Esophagus (tissue), 2 donors: ENCODE results near the gene C1orf105. TPM values are rescaled to one million over a fixed set of nuclear protein-coding genes. Genes with fewer than 3 reads are reported as not detected.

Experiments
- H3K27ac ChIP-seq, 2 donors: one replicate each; pipeline ENCODE4 v1.5.1; 2013; ENCODE audit warnings: low read depth in 2 of 2, mild to moderate bottlenecking in 2 of 2, inconsistent platforms in 1 of 2, low read length in 1 of 2, moderate library complexity in 1 of 2
- H3K27me3 ChIP-seq, 2 donors: one replicate each; pipeline ENCODE4 v1.6.1; 2013; ENCODE audit warnings: low read length in 2 of 2, control low read depth in 1 of 2, mild to moderate bottlenecking in 1 of 2; ENCODE audit not compliant: insufficient read depth in 2 of 2, control insufficient read depth in 1 of 2
- H3K36me3 ChIP-seq, 2 donors: one replicate each; pipeline ENCODE4 v1.6.1; 2013; ENCODE audit warnings: low read length in 1 of 2; ENCODE audit not compliant: control insufficient read depth in 2 of 2, insufficient read depth in 2 of 2
- H3K4me1 ChIP-seq, 2 donors: one replicate each; pipeline ENCODE4 v1.6.1; 2013; ENCODE audit warnings: low read length in 1 of 2; ENCODE audit not compliant: control insufficient read depth in 2 of 2, insufficient read depth in 2 of 2
- H3K4me3 ChIP-seq, 2 donors: one replicate each; pipeline ENCODE4 v1.5.1; 2013; ENCODE audit warnings: low read length in 2 of 2, mild to moderate bottlenecking in 2 of 2, low read depth in 1 of 2, moderate library complexity in 1 of 2
- H3K9me3 ChIP-seq, 2 donors: one replicate each; pipeline ENCODE4 v1.6.1; 2013; ENCODE audit warnings: mild to moderate bottlenecking in 2 of 2, low read depth in 1 of 2, low read length in 1 of 2, moderate library complexity in 1 of 2; ENCODE audit not compliant: control insufficient read depth in 2 of 2, insufficient read depth in 1 of 2
- whole genome bisulfite sequencing, 2 donors: extraction: QIAGEN DNeasy Blood & Tissue Kit; methylation state at CpG; one replicate each; pipeline ENCODE4 v1.1.7; 2013; 5-methylcytosine and 5-hydroxymethylcytosine counted together
- polyA plus RNA-seq, 2 donors: library from polyadenylated mRNA; stranded (reverse); fragments of 200-250 nt; gene quantifications; one replicate each; pipeline ENCODE4 v1.2.3, GENCODE V29; 2013
- donor health status: healthy with polysubstance abuse.
- donor health status: Bipolar disorder and iron deficiency.

C1orf105 gene
- polyA plus RNA-seq, 2 donors, result not detected

DNA sequence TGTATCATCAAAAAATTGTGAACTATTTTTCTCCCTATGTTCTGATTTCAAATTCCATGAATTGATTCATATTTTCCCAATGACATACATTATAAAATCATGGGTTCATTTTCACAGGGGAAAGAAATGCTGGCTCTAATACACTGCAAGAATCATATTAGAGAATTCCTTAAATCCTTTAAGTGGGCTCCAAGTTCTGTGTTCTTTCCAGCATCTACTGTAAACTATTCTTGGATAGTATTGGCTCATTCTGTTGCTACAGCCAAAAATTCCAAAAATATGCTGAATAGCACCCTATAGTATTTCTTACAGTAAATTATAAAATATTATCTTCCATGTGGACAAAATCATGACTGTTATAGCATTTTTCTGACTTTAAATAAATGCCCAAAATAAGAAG, 19.0 kb upstream of the C1orf105 start:
- H3K4me3 ChIP-seq, result no peak overlapping the region
- H3K27ac ChIP-seq, result no peak overlapping the region
- no peaks in the 10 kb centered on the region for H3K36me3 ChIP-seq
- H3K9me3 ChIP-seq, result no peaks in the 10 kb centered on the region
- H3K27me3 ChIP-seq, result no peaks in the 10 kb centered on the region
- H3K4me1 ChIP-seq, result no peaks in the 10 kb centered on the region

DNA sequence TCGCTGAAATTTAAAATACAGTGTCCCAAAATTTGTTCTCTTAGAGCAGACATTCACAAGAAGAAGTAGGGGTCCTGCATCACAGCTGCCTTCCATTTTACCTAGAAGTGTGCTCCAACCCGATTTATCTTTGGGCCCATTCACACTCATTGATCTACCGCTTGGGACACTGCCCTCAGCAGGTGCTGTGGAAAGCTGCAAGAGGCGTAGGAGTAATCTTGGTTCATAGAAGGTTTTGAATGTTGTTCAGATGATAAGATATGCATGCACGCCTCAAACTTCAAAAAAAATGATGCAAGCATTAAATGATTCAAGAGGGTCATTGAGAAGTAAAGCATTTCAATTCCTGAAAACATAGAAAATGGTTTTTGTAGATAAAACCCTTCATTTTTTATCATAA, 18.6 kb upstream of the C1orf105 start:
- H3K4me1 ChIP-seq, result no peaks in the 10 kb centered on the region
- no peaks in the 10 kb centered on the region for H3K36me3 ChIP-seq
- 80 to 90% methylated on average over 5 of the region's 5 CpGs for WGBS, 2 donors
- no peak overlapping the region for H3K4me3 ChIP-seq
- H3K27me3 ChIP-seq, result no peaks in the 10 kb centered on the region
- H3K27ac ChIP-seq, result no peak overlapping the region
- no peaks in the 10 kb centered on the region for H3K9me3 ChIP-seq

DNA sequence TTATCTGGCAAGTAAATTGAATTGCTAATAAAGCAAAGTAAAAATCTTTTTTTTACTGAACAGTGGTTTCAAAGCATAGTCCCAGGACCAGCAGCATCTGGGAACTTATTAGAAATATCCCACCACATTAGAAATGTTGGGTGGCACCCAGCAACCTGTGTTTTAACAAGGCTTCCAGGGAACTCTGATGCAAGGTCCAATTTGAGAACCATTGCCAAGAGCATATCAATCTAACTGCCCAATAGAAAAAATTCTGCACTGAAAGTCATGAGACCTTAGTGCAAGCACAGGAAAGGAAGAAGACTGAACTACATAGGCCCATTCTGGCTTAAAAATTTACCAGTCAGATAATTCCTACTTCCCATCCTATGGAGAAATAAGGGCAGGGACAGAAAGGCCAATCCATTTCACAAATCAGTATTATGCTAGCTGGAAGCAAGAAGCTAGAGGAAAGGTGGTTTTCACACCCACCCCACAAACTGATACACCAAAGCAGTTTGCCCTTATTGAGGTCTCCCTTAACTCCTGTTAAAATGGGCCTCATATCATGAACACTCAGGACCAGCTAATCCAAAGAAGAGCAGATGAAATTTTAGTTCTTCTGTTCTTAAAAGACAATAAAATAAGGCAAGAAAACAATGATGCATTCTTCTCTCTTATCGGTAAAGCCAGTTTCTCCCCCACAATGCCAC, 17.5 kb upstream of the C1orf105 start:
- Histone ChIP-seq H3K4me3 (no peak overlapping the region), H3K4me1 (no peaks in the 10 kb centered on the region), H3K27ac (no peak overlapping the region), H3K9me3 (no peaks in the 10 kb centered on the region), H3K27me3 (no peaks in the 10 kb centered on the region), H3K36me3 (no peaks in the 10 kb centered on the region)
- WGBS, 2 donors, result 89 to 92% methylated on average over 1 of the region's 1 CpG

DNA sequence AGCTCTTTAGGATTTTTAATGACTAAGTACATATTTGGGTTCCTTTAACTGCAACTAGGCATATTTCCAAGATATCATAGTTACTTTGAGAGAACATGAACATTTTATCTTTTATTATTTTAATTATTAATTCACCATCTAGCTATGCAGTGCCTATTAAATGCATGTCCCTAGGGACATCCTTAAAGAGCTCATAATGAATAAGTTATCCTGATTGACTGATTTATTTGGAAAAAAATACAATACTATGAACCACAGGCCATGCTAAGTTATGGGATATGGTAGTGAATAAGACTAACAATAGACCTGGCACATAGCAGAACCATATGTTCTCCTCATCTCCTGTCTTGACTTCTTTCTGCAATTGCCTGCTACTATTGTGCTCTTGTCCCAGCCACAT, 16.4 kb upstream of the C1orf105 start:
- Histone ChIP-seq H3K27me3 (no peaks in the 10 kb centered on the region), H3K9me3 (no peaks in the 10 kb centered on the region), H3K4me1 (no peaks in the 10 kb centered on the region), H3K36me3 (no peaks in the 10 kb centered on the region), H3K4me3 (no peak overlapping the region), H3K27ac (no peak overlapping the region)

DNA sequence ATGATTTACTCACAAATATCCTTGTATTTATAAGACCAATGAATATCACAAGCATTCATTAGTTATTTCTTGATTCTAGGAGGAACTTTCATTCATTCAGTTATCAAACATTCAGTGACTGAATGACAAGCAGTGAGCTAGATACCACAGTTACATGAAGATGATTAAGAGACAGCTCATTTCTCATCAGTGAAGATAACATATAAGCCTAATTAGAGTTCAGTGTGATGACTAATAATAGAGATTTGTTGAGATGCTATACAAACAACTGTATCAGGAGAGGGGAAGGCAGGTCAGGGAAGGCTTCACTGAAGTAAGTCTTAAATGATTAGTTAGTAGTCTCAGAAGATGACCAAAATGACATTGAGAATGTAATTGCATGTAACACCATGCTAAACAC, 14.6 kb upstream of the C1orf105 start:
- no peaks in the 10 kb centered on the region for H3K9me3 ChIP-seq
- H3K27me3 ChIP-seq, result no peaks in the 10 kb centered on the region
- H3K4me3 ChIP-seq, result no peak overlapping the region
- no peaks in the 10 kb centered on the region for H3K36me3 ChIP-seq
- H3K4me1 ChIP-seq, result no peaks in the 10 kb centered on the region
- H3K27ac ChIP-seq, result no peak overlapping the region

DNA sequence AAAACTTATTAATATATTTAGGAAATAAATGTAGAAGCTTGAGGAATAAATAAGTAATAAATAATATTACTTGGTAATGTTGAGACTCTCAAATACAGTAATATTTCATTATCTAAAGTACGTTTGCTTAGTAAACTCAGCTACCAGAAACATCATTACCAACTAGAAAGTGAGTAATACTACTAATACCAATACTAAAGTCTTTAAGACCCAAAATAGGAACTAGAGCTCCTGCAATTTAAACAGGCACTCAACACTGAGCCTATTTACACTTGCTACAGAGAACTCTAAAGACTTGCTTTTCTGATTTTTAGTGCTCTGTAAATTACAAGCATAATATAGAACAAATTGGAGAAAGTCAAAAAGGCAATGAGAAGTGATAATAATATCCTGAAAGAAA, 13.5 kb upstream of the C1orf105 start:
- Histone ChIP-seq H3K27me3 (no peaks in the 10 kb centered on the region), H3K27ac (no peak overlapping the region), H3K36me3 (no peaks in the 10 kb centered on the region), H3K9me3 (no peaks in the 10 kb centered on the region), H3K4me1 (no peaks in the 10 kb centered on the region), H3K4me3 (no peak overlapping the region)
- 73 to 79% methylated on average over 1 of the region's 1 CpG for WGBS, 2 donors

DNA sequence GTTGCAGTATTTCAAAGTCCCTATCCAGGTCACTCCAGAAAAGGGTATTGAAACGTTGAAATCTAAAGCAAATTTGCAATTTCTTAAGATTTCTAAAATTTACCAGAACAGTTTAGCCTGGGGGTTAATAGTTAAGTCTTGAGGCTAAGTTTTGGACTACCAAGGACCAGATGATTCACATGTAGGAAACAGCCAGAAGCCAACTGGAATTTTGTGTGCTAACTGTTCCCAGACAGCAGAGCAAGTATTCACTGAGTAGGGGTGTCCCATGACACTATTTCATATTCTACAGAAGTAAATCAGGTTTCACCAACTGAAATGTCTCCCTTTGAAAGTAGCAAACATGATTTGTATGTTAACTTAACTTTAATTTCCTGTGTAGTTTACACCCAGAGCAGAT, 11.5 kb upstream of the C1orf105 start:
- Histone ChIP-seq H3K4me3 (no peak overlapping the region), H3K9me3 (no peaks in the 10 kb centered on the region), H3K27ac (no peak overlapping the region), H3K36me3 (no peaks in the 10 kb centered on the region), H3K4me1 (no peaks in the 10 kb centered on the region), H3K27me3 (no peaks in the 10 kb centered on the region)
- 90 to 92% methylated on average over 1 of the region's 1 CpG for WGBS, 2 donors

DNA sequence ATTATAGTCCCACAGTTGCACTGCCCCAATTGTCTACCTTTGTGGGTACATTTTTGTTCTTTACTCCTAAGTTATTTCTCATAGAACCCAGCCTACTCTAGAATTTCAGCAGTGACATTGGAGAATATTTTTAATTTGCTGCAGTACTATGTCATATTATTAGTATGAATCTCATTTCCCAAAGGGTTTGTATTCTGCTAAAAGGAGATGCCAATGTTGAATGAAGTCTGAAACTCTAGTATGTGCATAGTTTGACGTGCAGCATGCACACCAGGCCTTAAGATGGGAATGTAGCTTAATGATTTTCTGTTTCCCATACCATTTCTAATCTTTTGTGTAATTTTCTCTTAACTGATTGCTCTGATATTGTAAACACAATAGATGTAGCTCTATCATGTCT, 10.5 kb upstream of the C1orf105 start:
- no peaks in the 10 kb centered on the region for H3K9me3 ChIP-seq
- 86 to 87% methylated on average over 1 of the region's 1 CpG for WGBS, 2 donors
- no peak overlapping the region for H3K4me3 ChIP-seq
- H3K36me3 ChIP-seq, result no peaks in the 10 kb centered on the region
- no peak overlapping the region for H3K27ac ChIP-seq
- H3K27me3 ChIP-seq, result no peaks in the 10 kb centered on the region
- no peaks in the 10 kb centered on the region for H3K4me1 ChIP-seq

DNA sequence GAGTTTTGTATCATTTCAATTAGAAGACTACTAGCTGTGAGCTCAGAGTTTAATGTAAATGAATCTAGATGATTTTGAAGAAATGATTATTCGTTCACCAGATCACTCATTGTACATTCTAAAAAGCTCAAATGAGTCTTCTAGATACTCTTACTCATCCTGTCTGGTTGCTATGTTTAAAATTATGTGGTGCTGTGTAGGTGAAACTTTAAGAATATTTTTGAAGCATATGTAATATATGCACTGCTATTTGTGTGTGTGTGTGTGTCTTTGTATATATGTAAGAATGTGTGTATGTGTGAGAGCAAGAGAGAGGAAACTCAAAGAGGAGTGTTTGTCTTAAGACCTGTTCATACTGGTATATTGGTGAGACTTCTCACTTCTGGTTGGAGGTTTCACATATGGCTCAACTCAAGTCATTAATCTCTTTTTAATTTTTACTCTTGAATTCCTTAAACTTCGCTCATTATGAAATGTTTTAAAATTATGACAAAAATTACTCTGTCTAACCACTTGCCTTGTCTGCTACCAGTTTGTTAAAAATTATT, 8.6 kb upstream of the C1orf105 start:
- no peak overlapping the region for H3K4me3 ChIP-seq
- no peaks in the 10 kb centered on the region for H3K9me3 ChIP-seq
- H3K36me3 ChIP-seq, result no peaks in the 10 kb centered on the region
- no peaks in the 10 kb centered on the region for H3K4me1 ChIP-seq
- 89 to 97% methylated on average over 2 of the region's 2 CpGs for WGBS, 2 donors
- no peaks in the 10 kb centered on the region for H3K27me3 ChIP-seq
- no peak overlapping the region for H3K27ac ChIP-seq

DNA sequence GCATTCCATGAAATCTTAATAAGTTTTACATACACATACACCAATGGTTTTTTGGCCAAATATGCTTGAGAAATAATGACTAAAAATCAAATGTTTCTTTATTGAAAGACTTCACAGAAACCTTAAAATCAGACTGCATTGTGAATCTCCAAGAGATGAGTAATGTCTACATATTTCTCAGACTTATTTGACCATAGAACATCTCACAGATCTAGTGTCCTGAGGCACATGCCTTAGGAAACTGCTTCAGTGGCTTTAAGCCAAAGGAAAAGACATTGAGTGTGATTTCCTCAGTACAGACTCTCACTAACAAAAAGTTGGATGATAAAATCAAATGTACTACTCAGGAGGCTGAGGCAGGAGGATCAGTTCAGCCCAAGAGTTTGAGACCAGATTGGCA, 6.2 kb upstream of the C1orf105 start:
- H3K27me3 ChIP-seq, result no peaks in the 10 kb centered on the region
- no peak overlapping the region for H3K27ac ChIP-seq
- H3K4me1 ChIP-seq, result no peaks in the 10 kb centered on the region
- no peaks in the 10 kb centered on the region for H3K36me3 ChIP-seq
- no peaks in the 10 kb centered on the region for H3K9me3 ChIP-seq
- no peak overlapping the region for H3K4me3 ChIP-seq
